ENCODE measurements around the gene F10.

GRCh38 chr13:113074401-113074800 lies 48.2 kb upstream of the F10 start:
- TF ChIP-seq RAD21 (IDR thresholded peaks at IDR 0.05) (no peak), CTCF (IDR thresholded peaks at IDR 0.05; ENCODE audit: low read depth, low read length, missing input control) (no peak), SP1 (IDR thresholded peaks at IDR 0.05) (no peak), MAX (IDR thresholded peaks at IDR 0.05) (no peak), GABPA (IDR thresholded peaks at IDR 0.05 in 1 of 2, conservative IDR thresholded peaks at IDR 0.05 in 1 of 2) (no peak), JUND (IDR thresholded peaks at IDR 0.05) (no peak), TAF1 (conservative IDR thresholded peaks at IDR 0.05) (no peak)
